DND-41 (cell line): ENCODE measurements around the gene CER1.
A peak's percentile ranks its signal among the peaks of the same experiment; 100 is the strongest.

Experiments used
- ATAC-seq: fragments of 200-7000 bp; cut with Tn5 transposase; 3 replicates; pipeline ENCODE4 v1.9.1; 2021; ENCODE audit warnings: low read depth; ENCODE audit not compliant: insufficient read depth
- DNase-seq: peaks from one replicate; pipeline ENCODE4 v3.0.0-alpha.2; 2020
- H2AFZ ChIP-seq: 2 replicates; pipeline ENCODE4 v1.6.0; 2012; ENCODE audit warnings: low read depth, low read length
- H3K27ac ChIP-seq: 2 replicates; pipeline ENCODE4 v1.5.1; 2012; ENCODE audit warnings: low read length, inconsistent platforms
- H3K27me3 ChIP-seq: fragments of 200-600 bp; sonication (generic); 2 replicates; pipeline ENCODE4 v1.6.0; 2012; ENCODE audit warnings: low read length, mild to moderate bottlenecking, inconsistent platforms; ENCODE audit not compliant: insufficient read depth, poor library complexity
- H3K36me3 ChIP-seq: 2 replicates; pipeline ENCODE4 v1.5.1; 2012; ENCODE audit warnings: low read length, inconsistent platforms; ENCODE audit not compliant: insufficient read depth
- H3K4me1 ChIP-seq: 2 replicates; pipeline ENCODE4 v1.5.1; 2012; ENCODE audit warnings: mild to moderate bottlenecking, low read length; ENCODE audit not compliant: insufficient read depth
- H3K4me2 ChIP-seq: 2 replicates; pipeline ENCODE4 v1.6.0; 2012; ENCODE audit warnings: mild to moderate bottlenecking, moderate library complexity, low read length, inconsistent platforms; ENCODE audit not compliant: insufficient read depth
- H3K4me3 ChIP-seq, 2 experiments: fragments of 200-600 bp in 1 of 2; shearing (Covaris generic) in 1 of 2; 2 replicates each; pipeline ENCODE4 v1.5.1; 2012 to 2016; ENCODE audit warnings: inconsistent platforms in 2 of 2, low read length in 2 of 2, mild to moderate bottlenecking in 2 of 2, low read depth in 1 of 2, moderate library complexity in 1 of 2
- H3K79me2 ChIP-seq: 2 replicates; pipeline ENCODE4 v1.6.0; 2012; ENCODE audit warnings: low read length, inconsistent platforms; ENCODE audit not compliant: insufficient read depth
- H3K9ac ChIP-seq: 2 replicates; pipeline ENCODE4 v1.6.0; 2012; ENCODE audit warnings: low read depth, mild to moderate bottlenecking, inconsistent platforms, low read length, moderate library complexity
- H3K9me3 ChIP-seq: 2 replicates; pipeline ENCODE4 v1.5.1; 2012; ENCODE audit warnings: low read length, moderate library complexity, mild to moderate bottlenecking, inconsistent platforms; ENCODE audit not compliant: insufficient read depth, severe bottlenecking
- H4K20me1 ChIP-seq: 2 replicates; pipeline ENCODE4 v1.6.0; 2012; ENCODE audit warnings: low read length; ENCODE audit not compliant: insufficient read depth
- EZH2 ChIP-seq: IDR thresholded peaks from 3 replicates; pipeline ENCODE4 v1.6.1; 2012; ENCODE audit warnings: borderline replicate concordance, low read depth, mild to moderate bottlenecking, moderate library complexity, low read length, inconsistent platforms; ENCODE audit not compliant: severe bottlenecking
- TF ChIP-seq, protein P1 (sequence below): IDR thresholded peaks from 2 replicates; pipeline ENCODE4 v1.5.1; 2012; ENCODE audit warnings: borderline replicate concordance, low read length, moderate library complexity, mild to moderate bottlenecking; ENCODE audit not compliant: poor library complexity, severe bottlenecking; ENCODE audit errors: extremely low read depth

Gene CER1

GRCh38 chr9:14722391-14723035 is at the start of gene CER1:
Gene CER1 (minus strand): TSS chr9:14722733. CDS start chr9:14722672, 61 bp downstream.
- no peak for TF ChIP-seq EZH2
- TF ChIP-seq, protein P1, sequence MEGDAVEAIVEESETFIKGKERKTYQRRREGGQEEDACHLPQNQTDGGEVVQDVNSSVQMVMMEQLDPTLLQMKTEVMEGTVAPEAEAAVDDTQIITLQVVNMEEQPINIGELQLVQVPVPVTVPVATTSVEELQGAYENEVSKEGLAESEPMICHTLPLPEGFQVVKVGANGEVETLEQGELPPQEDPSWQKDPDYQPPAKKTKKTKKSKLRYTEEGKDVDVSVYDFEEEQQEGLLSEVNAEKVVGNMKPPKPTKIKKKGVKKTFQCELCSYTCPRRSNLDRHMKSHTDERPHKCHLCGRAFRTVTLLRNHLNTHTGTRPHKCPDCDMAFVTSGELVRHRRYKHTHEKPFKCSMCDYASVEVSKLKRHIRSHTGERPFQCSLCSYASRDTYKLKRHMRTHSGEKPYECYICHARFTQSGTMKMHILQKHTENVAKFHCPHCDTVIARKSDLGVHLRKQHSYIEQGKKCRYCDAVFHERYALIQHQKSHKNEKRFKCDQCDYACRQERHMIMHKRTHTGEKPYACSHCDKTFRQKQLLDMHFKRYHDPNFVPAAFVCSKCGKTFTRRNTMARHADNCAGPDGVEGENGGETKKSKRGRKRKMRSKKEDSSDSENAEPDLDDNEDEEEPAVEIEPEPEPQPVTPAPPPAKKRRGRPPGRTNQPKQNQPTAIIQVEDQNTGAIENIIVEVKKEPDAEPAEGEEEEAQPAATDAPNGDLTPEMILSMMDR = no peak
- Histone ChIP-seq H3K4me3 (no peak within 1 kb of the TSS), H3K27ac (no peak within 1 kb of the TSS), H3K9me3 (no peaks in the 10 kb centered on the region), H2AFZ (no peak within 1 kb of the TSS), H3K36me3 (no peaks in the 10 kb centered on the region), H3K4me2 (no peak within 1 kb of the TSS), H4K20me1 (no peaks in the 10 kb centered on the region), H3K27me3 (no peaks in the 10 kb centered on the region), H3K79me2 (no peaks in the 10 kb centered on the region), H3K9ac (no peak within 1 kb of the TSS), H3K4me1 (no peaks in the 10 kb centered on the region)
- ATAC-seq = no peak
- no peak for DNase-seq

DNA sequence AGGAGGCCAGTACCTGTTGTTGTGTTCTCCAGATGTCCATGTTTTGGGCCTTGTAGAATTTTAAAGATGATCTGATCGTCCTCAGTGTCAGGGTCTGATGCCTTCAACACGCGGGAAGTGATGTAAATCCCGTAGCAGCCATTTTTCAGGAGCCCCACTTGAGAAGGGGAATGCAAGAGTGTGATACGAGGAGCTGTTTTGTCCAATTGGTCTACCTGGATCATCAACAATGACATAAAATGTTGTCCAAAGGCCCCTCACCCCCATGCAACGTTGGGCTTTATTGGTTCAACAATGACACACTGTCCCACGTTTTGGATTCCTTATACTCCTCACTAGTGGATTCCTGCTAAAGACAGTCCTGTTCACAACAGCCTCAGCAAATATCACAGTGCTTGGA is 48.1 kb upstream of the CER1 start:
- Histone ChIP-seq H2AFZ (no peak overlapping the region), H3K27ac (no peak overlapping the region), H3K4me2 (no peak overlapping the region), H4K20me1 (no peaks in the 10 kb centered on the region), H3K9ac (no peak overlapping the region), H3K79me2 (no peaks in the 10 kb centered on the region), H3K27me3 (no peaks in the 10 kb centered on the region), H3K4me3 (no peak overlapping the region), H3K9me3 (no peaks in the 10 kb centered on the region), H3K4me1 (no peaks in the 10 kb centered on the region), H3K36me3 (no peaks in the 10 kb centered on the region)
- TF ChIP-seq EZH2 = no peak
- TF ChIP-seq, protein P1 = no peak
- DNase-seq (no peak), ATAC-seq (no peak)

DNA sequence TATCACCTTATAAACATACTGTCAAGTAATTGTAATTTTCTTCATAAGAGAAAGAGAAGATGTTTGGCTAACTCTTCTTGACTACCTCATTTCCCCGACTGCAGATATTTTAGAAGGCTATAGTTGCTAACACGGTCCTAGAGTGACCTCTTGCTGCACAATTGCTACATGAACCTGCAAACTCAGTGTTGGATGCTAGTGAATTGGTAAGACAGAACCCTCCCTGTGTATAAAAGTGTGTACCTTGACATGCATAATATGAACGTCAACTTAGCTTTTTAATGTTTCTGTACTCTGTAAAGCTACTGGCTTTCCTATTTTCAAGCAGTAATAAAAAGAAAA is 46.7 kb upstream of the CER1 start:
- Histone ChIP-seq H3K9ac (no peak overlapping the region), H3K4me3 (no peak overlapping the region), H3K27ac (no peak overlapping the region), H3K79me2 (no peaks in the 10 kb centered on the region), H3K27me3 (no peaks in the 10 kb centered on the region), H3K9me3 (no peaks in the 10 kb centered on the region), H3K4me2 (no peak overlapping the region), H3K36me3 (no peaks in the 10 kb centered on the region), H2AFZ (no peak overlapping the region), H4K20me1 (no peaks in the 10 kb centered on the region), H3K4me1 (no peaks in the 10 kb centered on the region)
- DNase-seq = no peak
- TF ChIP-seq EZH2 = no peak
- TF ChIP-seq, protein P1 = peak; percentile 14
- ATAC-seq = no peak
